Measurements from ENCODE around the gene NWD2. TPM values are rescaled to one million over a fixed set of nuclear protein-coding genes. Genes with fewer than 3 reads are reported as not detected.

The NWD2 gene
- total and polyA plus RNA-seq, 9 of the 15 experiments (the other 6 are each of a cell fraction or from before 2014, with no cell fraction given): not detected

DNA sequence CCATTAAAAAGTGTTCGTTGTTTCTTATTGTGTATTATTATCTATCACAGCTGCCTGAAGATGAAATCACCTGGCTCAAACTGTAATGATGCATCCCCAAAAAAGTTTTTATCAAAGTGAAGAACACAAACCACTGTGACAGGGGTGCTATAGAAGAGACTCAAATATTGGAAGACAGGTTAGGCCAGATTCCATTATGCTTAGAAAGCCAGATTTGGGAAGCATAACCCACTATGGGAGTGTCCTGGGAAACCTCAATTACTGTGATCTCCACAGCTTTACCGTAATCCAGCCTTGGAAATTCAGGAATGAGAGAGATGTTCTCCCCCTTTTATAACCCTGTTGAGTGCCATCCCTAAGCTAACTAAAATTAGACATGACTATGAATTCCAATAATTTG lies 114.2 kb downstream of the NWD2 start:
- CTCF ChIA-PET (ENCODE audit: low intra/inter-chr PET ratio): no interaction called here
- TF ChIP-seq, protein P1, sequence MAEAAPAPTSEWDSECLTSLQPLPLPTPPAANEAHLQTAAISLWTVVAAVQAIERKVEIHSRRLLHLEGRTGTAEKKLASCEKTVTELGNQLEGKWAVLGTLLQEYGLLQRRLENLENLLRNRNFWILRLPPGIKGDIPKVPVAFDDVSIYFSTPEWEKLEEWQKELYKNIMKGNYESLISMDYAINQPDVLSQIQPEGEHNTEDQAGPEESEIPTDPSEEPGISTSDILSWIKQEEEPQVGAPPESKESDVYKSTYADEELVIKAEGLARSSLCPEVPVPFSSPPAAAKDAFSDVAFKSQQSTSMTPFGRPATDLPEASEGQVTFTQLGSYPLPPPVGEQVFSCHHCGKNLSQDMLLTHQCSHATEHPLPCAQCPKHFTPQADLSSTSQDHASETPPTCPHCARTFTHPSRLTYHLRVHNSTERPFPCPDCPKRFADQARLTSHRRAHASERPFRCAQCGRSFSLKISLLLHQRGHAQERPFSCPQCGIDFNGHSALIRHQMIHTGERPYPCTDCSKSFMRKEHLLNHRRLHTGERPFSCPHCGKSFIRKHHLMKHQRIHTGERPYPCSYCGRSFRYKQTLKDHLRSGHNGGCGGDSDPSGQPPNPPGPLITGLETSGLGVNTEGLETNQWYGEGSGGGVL (CRISPR knock-in tag; IDR thresholded peaks at IDR 0.05): no peak
- TF ChIP-seq, protein P2, sequence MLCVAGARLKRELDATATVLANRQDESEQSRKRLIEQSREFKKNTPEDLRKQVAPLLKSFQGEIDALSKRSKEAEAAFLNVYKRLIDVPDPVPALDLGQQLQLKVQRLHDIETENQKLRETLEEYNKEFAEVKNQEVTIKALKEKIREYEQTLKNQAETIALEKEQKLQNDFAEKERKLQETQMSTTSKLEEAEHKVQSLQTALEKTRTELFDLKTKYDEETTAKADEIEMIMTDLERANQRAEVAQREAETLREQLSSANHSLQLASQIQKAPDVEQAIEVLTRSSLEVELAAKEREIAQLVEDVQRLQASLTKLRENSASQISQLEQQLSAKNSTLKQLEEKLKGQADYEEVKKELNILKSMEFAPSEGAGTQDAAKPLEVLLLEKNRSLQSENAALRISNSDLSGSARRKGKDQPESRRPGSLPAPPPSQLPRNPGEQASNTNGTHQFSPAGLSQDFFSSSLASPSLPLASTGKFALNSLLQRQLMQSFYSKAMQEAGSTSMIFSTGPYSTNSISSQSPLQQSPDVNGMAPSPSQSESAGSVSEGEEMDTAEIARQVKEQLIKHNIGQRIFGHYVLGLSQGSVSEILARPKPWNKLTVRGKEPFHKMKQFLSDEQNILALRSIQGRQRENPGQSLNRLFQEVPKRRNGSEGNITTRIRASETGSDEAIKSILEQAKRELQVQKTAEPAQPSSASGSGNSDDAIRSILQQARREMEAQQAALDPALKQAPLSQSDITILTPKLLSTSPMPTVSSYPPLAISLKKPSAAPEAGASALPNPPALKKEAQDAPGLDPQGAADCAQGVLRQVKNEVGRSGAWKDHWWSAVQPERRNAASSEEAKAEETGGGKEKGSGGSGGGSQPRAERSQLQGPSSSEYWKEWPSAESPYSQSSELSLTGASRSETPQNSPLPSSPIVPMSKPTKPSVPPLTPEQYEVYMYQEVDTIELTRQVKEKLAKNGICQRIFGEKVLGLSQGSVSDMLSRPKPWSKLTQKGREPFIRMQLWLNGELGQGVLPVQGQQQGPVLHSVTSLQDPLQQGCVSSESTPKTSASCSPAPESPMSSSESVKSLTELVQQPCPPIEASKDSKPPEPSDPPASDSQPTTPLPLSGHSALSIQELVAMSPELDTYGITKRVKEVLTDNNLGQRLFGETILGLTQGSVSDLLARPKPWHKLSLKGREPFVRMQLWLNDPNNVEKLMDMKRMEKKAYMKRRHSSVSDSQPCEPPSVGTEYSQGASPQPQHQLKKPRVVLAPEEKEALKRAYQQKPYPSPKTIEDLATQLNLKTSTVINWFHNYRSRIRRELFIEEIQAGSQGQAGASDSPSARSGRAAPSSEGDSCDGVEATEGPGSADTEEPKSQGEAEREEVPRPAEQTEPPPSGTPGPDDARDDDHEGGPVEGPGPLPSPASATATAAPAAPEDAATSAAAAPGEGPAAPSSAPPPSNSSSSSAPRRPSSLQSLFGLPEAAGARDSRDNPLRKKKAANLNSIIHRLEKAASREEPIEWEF (CRISPR knock-in tag; IDR thresholded peaks at IDR 0.05): no peak
- no peak for TF ChIP-seq ZNF347 (CRISPR knock-in tag; IDR thresholded peaks at IDR 0.05; ENCODE audit: low read depth)
- no peak for TF ChIP-seq CCNT2 (IDR thresholded peaks at IDR 0.05; ENCODE audit: borderline replicate concordance, extremely low read depth, insufficient read length, low read depth, low read length)
- TF ChIP-seq KLF10 (CRISPR knock-in tag; IDR thresholded peaks at IDR 0.05): no peak
- TF ChIP-seq NFIX (CRISPR knock-in tag; IDR thresholded peaks at IDR 0.05; ENCODE audit: low read depth): no peak
- no peak for TF ChIP-seq MECOM (CRISPR knock-in tag; IDR thresholded peaks at IDR 0.05)
- no peak for TF ChIP-seq ZEB2 (IDR thresholded peaks at IDR 0.05)
- no peak for TF ChIP-seq TRIM28 (IDR thresholded peaks at IDR 0.05)
- TF ChIP-seq, protein P3, sequence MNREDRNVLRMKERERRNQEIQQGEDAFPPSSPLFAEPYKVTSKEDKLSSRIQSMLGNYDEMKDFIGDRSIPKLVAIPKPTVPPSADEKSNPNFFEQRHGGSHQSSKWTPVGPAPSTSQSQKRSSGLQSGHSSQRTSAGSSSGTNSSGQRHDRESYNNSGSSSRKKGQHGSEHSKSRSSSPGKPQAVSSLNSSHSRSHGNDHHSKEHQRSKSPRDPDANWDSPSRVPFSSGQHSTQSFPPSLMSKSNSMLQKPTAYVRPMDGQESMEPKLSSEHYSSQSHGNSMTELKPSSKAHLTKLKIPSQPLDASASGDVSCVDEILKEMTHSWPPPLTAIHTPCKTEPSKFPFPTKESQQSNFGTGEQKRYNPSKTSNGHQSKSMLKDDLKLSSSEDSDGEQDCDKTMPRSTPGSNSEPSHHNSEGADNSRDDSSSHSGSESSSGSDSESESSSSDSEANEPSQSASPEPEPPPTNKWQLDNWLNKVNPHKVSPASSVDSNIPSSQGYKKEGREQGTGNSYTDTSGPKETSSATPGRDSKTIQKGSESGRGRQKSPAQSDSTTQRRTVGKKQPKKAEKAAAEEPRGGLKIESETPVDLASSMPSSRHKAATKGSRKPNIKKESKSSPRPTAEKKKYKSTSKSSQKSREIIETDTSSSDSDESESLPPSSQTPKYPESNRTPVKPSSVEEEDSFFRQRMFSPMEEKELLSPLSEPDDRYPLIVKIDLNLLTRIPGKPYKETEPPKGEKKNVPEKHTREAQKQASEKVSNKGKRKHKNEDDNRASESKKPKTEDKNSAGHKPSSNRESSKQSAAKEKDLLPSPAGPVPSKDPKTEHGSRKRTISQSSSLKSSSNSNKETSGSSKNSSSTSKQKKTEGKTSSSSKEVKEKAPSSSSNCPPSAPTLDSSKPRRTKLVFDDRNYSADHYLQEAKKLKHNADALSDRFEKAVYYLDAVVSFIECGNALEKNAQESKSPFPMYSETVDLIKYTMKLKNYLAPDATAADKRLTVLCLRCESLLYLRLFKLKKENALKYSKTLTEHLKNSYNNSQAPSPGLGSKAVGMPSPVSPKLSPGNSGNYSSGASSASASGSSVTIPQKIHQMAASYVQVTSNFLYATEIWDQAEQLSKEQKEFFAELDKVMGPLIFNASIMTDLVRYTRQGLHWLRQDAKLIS (CRISPR knock-in tag; IDR thresholded peaks at IDR 0.05): no peak
- no peak for TF ChIP-seq NCOA6 (IDR thresholded peaks at IDR 0.05)
- TF ChIP-seq CBFB (CRISPR knock-in tag; IDR thresholded peaks at IDR 0.05): no peak
- no peak for TF ChIP-seq PTRF (tag; IDR thresholded peaks at IDR 0.05)
- TF ChIP-seq PHB2 (IDR thresholded peaks at IDR 0.05; ENCODE audit: low read depth): no peak

More for the DNA sequence above, 114.2 kb downstream of the NWD2 start:
- H3K79me2 ChIP-seq (ENCODE audit: control insufficient read depth, insufficient read depth, low read length): no peaks in the 10 kb centered on the region
- H3K27me3 ChIP-seq (ENCODE audit: control insufficient read depth in 2 of 2, insufficient read depth in 2 of 2, low read length in 2 of 2): no peaks in the 10 kb centered on the region
- no peaks in the 10 kb centered on the region for H3K9me1 ChIP-seq (ENCODE audit: control insufficient read depth, insufficient read depth, low read length)
- FAIRE-seq: no peak
- no peak overlapping the region for H3K9ac ChIP-seq (ENCODE audit: insufficient read depth in 1 of 2, low read depth in 2 of 2, low read length in 2 of 2)
- no peak for DNase-seq (ENCODE audit: extremely low read depth in 1 of 4, low spot score in 3 of 4)
- no peak overlapping the region for H3K4me3 ChIP-seq
- 8% methylated on average over 2 of the region's 2 CpGs for WGBS (ENCODE audit: insufficient coverage, low coverage, missing lambda C conversion rate)
- H3K27ac ChIP-seq (ENCODE audit: extremely low read depth, low read depth, low read length): no peak overlapping the region
- no peak overlapping the region for H3K4me2 ChIP-seq (ENCODE audit: insufficient read depth, low read length)
- no peak for ATAC-seq
- POLR2A ChIA-PET: no interaction called here
- no peaks in the 10 kb centered on the region for H3K4me1 ChIP-seq (replicated peaks in 1 of 2; ENCODE audit: control insufficient read depth in 2 of 2, insufficient read depth in 2 of 2, low read length in 2 of 2)
- no peaks in the 10 kb centered on the region for H3K36me3 ChIP-seq (ENCODE audit: control insufficient read depth, insufficient read depth, low read length)
- intact Hi-C loops (cut with micrococcal nuclease): no loop called here
- H2AFZ ChIP-seq (ENCODE audit: low read depth, low read length): no peak overlapping the region
- no TSS peak for BruUV-seq (replicated peaks)
- no peaks in the 10 kb centered on the region for H4K20me1 ChIP-seq (replicated peaks; ENCODE audit: control insufficient read depth, insufficient read depth, low read length)
- H3K9me3 ChIP-seq (replicated peaks; ENCODE audit: control insufficient read depth, insufficient read depth, low read depth, low read length): no peaks in the 10 kb centered on the region
- in situ Hi-C loops (cut with MboI): no loop called here
